K562 (cell line): ENCODE results near the gene LRP10. TPM values are rescaled to one million over a fixed set of nuclear protein-coding genes. Genes with fewer than 3 reads are reported as not detected.

Experiments
- ARID3B ChIP-seq: fragments of 250-450 bp; sonication (Bioruptor Pico); IDR thresholded peaks from 2 replicates; pipeline ENCODE4 v1.4.0; 2020; ENCODE audit warnings: borderline replicate concordance
- CBX2 ChIP-seq: fragments of 200-600 bp; sonication (generic); IDR thresholded peaks from one replicate; pipeline ENCODE4 v1.6.1; 2012; ENCODE audit warnings: mild to moderate bottlenecking, low read length, inconsistent platforms; ENCODE audit not compliant: insufficient read depth, poor library complexity, severe bottlenecking
- DMBX1 ChIP-seq: fragments of 250-450 bp; sonication (Bioruptor Pico); IDR thresholded peaks from 2 replicates; pipeline ENCODE4 v1.8.0; 2022; ENCODE audit warnings: inconsistent platforms, mild to moderate bottlenecking, moderate library complexity, borderline replicate concordance
- EP300 ChIP-seq: IDR thresholded peaks from 2 replicates; pipeline ENCODE4 v1.6.1; 2012; ENCODE audit warnings: low read length, improper control_type of control experiment
- ETV1 ChIP-seq: fragments of 450-650 bp; conservative IDR thresholded peaks from 2 replicates; pipeline ENCODE4 v1.6.1; 2016; ENCODE audit warnings: missing genetic modification characterization, control low read depth, low read depth, missing compliant biosample characterization
- GABPB2 ChIP-seq: fragments of 250-450 bp; sonication (Bioruptor Pico); conservative IDR thresholded peaks from 2 replicates; pipeline ENCODE4 v1.5.1; 2021; ENCODE audit warnings: mild to moderate bottlenecking
- KDM5B ChIP-seq: fragments of 200-600 bp; sonication (generic); IDR thresholded peaks from 2 replicates; pipeline ENCODE4 v1.6.1; 2012; ENCODE audit warnings: low read depth, mild to moderate bottlenecking, moderate library complexity, low read length, control low read depth, inconsistent platforms; ENCODE audit not compliant: insufficient replicate concordance
- MCM2 ChIP-seq: fragments of 450-650 bp; IDR thresholded peaks from 2 replicates; pipeline ENCODE4 v1.6.1; 2017; ENCODE audit warnings: low read depth, mild to moderate bottlenecking
- MCM3 ChIP-seq: fragments of 450-650 bp; IDR thresholded peaks from 2 replicates; pipeline ENCODE4 v1.6.1; 2016
- MEF2D ChIP-seq: conservative IDR thresholded peaks from 2 replicates; pipeline ENCODE4 v1.6.1; 2016; ENCODE audit warnings: low read depth, missing genetic modification characterization, missing compliant biosample characterization
- MITF ChIP-seq: IDR thresholded peaks from 2 replicates; pipeline ENCODE4 v1.6.1; 2014; ENCODE audit warnings: antibody characterized with exemption
- MYNN ChIP-seq, 2 experiments: sonication (generic); formaldehyde crosslinking in 1 of 2; IDR thresholded peaks; 2 replicates each; pipeline versions ENCODE4 v1.5.0 to v1.6.1; 2016 to 2020; ENCODE audit warnings: antibody characterized with exemption in 1 of 2, missing genetic modification reagents in 1 of 2
- POU5F1 ChIP-seq: fragments of 150-350 bp; IDR thresholded peaks from 2 replicates; pipeline ENCODE4 v1.6.1; 2014; ENCODE audit warnings: borderline replicate concordance, low read length, low read depth, mild to moderate bottlenecking; ENCODE audit not compliant: partially characterized antibody
- PYGO2 ChIP-seq: fragments of 450-650 bp; IDR thresholded peaks from 2 replicates; pipeline ENCODE4 v1.6.1; 2016; ENCODE audit warnings: mild to moderate bottlenecking, missing genetic modification characterization, moderate library complexity, missing compliant biosample characterization
- SETDB1 ChIP-seq: IDR thresholded peaks from one replicate; pipeline ENCODE4 v1.6.1; 2012; ENCODE audit warnings: low read length, control low read depth, inconsistent platforms
- TARDBP ChIP-seq: fragments of 450-650 bp; IDR thresholded peaks from 2 replicates; pipeline ENCODE4 v1.6.1; 2016
- TEAD1 ChIP-seq, 2 experiments: fragments of 450-650 bp in 1 of 2; sonication (generic) in 1 of 2; formaldehyde crosslinking; IDR thresholded peaks; 2 replicates each; pipeline versions ENCODE4 v1.4.0 to v1.8.0; 2020 to 2022; ENCODE audit warnings: mild to moderate bottlenecking in 2 of 2, missing genetic modification reagents in 1 of 2
- YY1 ChIP-seq, 3 experiments: IDR thresholded peaks; 2 replicates each; pipeline ENCODE4 v1.6.1; 2011; ENCODE audit warnings: low read length in 2 of 3, mild to moderate bottlenecking in 2 of 3, moderate library complexity in 2 of 3, borderline replicate concordance in 1 of 3, control low read depth in 1 of 3, low read depth in 1 of 3; ENCODE audit not compliant: insufficient read depth in 3 of 3, insufficient replicate concordance in 2 of 3, control insufficient read depth in 1 of 3, insufficient read length in 1 of 3; ENCODE audit errors: extremely low read depth in 1 of 3
- ZFP1 ChIP-seq: fragments of 450-650 bp; formaldehyde crosslinking; IDR thresholded peaks from 2 replicates; pipeline ENCODE4 v1.4.0; 2020; ENCODE audit warnings: mild to moderate bottlenecking, mixed read lengths
- ZFPM2 ChIP-seq: fragments of 250-450 bp; sonication (Bioruptor Pico); IDR thresholded peaks from 2 replicates; pipeline ENCODE4 v1.5.1; 2022; ENCODE audit warnings: mild to moderate bottlenecking
- ZNF12 ChIP-seq: sonication (generic); formaldehyde crosslinking; IDR thresholded peaks from 2 replicates; pipeline ENCODE4 v1.4.0; 2020; ENCODE audit warnings: mild to moderate bottlenecking, missing genetic modification reagents
- ZNF263 ChIP-seq: sonication (generic); formaldehyde crosslinking; IDR thresholded peaks from 2 replicates; pipeline ENCODE4 v1.8.0; 2022; ENCODE audit warnings: mild to moderate bottlenecking, missing genetic modification reagents, borderline replicate concordance
- ZNF695 ChIP-seq: fragments of 450-650 bp; formaldehyde crosslinking; IDR thresholded peaks from 2 replicates; pipeline ENCODE4 v1.4.0; 2020; ENCODE audit warnings: mild to moderate bottlenecking, moderate library complexity
- ZNF717 ChIP-seq: fragments of 250-450 bp; sonication (Bioruptor Pico); IDR thresholded peaks from 2 replicates; pipeline ENCODE4 v1.5.0; 2021
- ZNF766 ChIP-seq: fragments of 200-800 bp; sonication (Bioruptor generic); conservative IDR thresholded peaks from 2 replicates; pipeline ENCODE4 v1.6.1; 2016; ENCODE audit warnings: missing genetic modification characterization, missing compliant biosample characterization
- polyA plus RNA-seq, 8 experiments: library from polyadenylated mRNA; depleted of rRNA in 4 of 8; stranded (reverse) in 5 of 8; unstranded in 3 of 8; fragments of >200 nt; fragmentation: Nextera tagmentation in 2 of 8; fragmentation: Illumina TruSeq in 1 of 8; extraction: Ambion mirVana in 2 of 8; extraction: Trizol in 1 of 8; gene quantifications; 2 replicates each; pipeline versions ENCODE4 v1.2.1 to v1.2.3, GENCODE V29; 2011 to 2014; ENCODE audit warnings: inconsistent platforms in 1 of 8, missing spikeins in 1 of 8
- total RNA-seq, 7 experiments: library from RNA; depleted of rRNA in 6 of 7; stranded (reverse); fragments of >200 nt in 6 of 7; fragmentation: Illumina TruSeq in 2 of 7; extraction: Trizol in 2 of 7; gene quantifications; 2 replicates each; pipeline versions ENCODE4 v1.2.1 to v1.2.3, GENCODE V29; 2011 to 2021; ENCODE audit warnings: low replicate concordance in 1 of 7

Gene LRP10
- total and polyA plus RNA-seq, 9 of the 15 experiments (the other 6 are each of a cell fraction or from before 2014, with no cell fraction given) = 1.3 to 45.5 (median 10.9) TPM

- no peak for TF ChIP-seq ARID3B (CRISPR knock-in tag)
- TF ChIP-seq MCM2 = no peak
- 0 out of 4 replicates have a peak, but pooled peaks of 1 of the 2 experiments have one; percentile 14 for TF ChIP-seq TEAD1 (CRISPR knock-in tag; IDR thresholded peaks at IDR 0.05)
- peak; percentile 20 for TF ChIP-seq MYNN (IDR thresholded peaks at IDR 0.05)
- no peak for TF ChIP-seq MYNN (CRISPR knock-in tag; IDR thresholded peaks at IDR 0.05)
- TF ChIP-seq YY1 (IDR thresholded peaks at IDR 0.05; ENCODE audit: borderline replicate concordance in 1 of 3, control insufficient read depth in 1 of 3, extremely low read depth in 1 of 3, insufficient read depth in 3 of 3, insufficient read length in 1 of 3, insufficient replicate concordance in 2 of 3, low read depth in 1 of 3, low read length in 2 of 3) = peak in 2 of 3 experiments; percentile 48 to 54
- TF ChIP-seq MEF2D (tag) = 0 out of 2 replicates have a peak, but pooled peaks have one; percentile 35
- TF ChIP-seq CBX2 = no peak
- TF ChIP-seq ZNF766 (CRISPR knock-in tag) = no peak
- no peak for TF ChIP-seq ZFPM2 (CRISPR knock-in tag)
- TF ChIP-seq ZNF12 = no peak
- TF ChIP-seq MITF = no peak
- TF ChIP-seq ZNF263 (CRISPR knock-in tag) = no peak; the same call in 1 of the 2 replicates
- TF ChIP-seq ZFP1 (CRISPR knock-in tag) = no peak
- no peak for TF ChIP-seq ZNF695 (CRISPR knock-in tag)
- no peak for TF ChIP-seq SETDB1
- no peak for TF ChIP-seq GABPB2 (CRISPR knock-in tag)
- no peak for TF ChIP-seq KDM5B
- no peak for TF ChIP-seq MCM3
- TF ChIP-seq EP300 = no peak
- no peak for TF ChIP-seq POU5F1
- TF ChIP-seq ETV1 (tag) = no peak
- no peak for TF ChIP-seq DMBX1
- no peak for TF ChIP-seq ZNF717 (CRISPR knock-in tag)
- TF ChIP-seq TARDBP = 0 out of 2 replicates have a peak, but pooled peaks have one; percentile 41
- TF ChIP-seq PYGO2 (tag) = no peak
Measured at GRCh38 chr14:22852940-22853767, 18.4 kb upstream of the LRP10 start (continued).
